Stimulated activated CD8-positive, alpha-beta memory T cell treated with anti-CD3 and anti-CD28 coated beads, Interleukin-12 subunit alpha, Interleukin-12 subunit beta, amount 100 ng/mL, for 4 hours (primary cell): Measurements from ENCODE around the gene CDO1.

Experiments
- DNase-seq: peaks from one replicate; pipeline ENCODE4 v3.0.0-alpha.2; 2020; ENCODE audit warnings: low read depth

Gene CDO1

DNA sequence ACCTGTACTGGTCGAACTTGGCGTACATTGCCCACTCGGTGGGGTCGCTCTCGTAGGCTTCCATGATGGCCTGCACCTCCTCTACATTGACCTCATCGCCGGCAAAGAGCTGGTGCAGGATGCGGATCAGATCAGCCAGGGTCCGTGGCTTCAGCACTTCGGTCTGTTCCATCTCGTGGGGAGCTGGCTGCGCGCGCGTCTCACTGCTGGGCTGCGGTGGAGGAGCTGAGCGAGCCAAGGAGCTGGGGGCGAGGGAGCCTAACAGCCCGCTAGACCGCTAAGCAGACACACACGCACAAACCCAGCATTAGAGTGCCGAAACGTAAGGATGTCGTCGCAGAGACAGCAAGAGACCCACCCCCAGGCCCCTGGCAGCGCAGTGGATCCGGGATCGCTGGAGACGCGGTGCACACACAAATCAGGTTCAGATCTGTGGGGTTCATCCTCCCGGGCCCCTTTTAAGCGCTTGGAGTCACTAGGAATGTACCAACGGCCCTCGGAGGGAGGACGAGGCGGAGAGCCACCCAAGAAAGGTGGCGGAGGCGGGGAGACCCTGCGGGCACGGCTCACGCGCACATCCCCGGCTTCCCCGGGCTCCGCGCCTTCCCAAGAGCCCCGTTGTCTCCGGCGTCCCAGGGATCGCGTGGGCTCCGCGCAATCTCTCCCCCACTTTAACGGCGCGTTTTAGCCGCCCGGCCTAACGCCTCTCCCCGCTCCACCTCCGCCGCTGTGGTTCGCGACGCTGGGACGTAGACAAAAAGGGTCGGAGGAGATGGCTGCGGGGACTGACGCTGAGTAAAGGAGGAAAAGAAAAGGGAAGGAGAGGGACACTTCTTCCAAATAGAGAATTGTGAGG lies at the start of gene CDO1:
TSS of gene CDO1 (minus strand) at position 434 of the 856 bp plus-strand sequence. CDS start at position 172, 262 bp downstream.
- DNase-seq = no peak

DNA sequence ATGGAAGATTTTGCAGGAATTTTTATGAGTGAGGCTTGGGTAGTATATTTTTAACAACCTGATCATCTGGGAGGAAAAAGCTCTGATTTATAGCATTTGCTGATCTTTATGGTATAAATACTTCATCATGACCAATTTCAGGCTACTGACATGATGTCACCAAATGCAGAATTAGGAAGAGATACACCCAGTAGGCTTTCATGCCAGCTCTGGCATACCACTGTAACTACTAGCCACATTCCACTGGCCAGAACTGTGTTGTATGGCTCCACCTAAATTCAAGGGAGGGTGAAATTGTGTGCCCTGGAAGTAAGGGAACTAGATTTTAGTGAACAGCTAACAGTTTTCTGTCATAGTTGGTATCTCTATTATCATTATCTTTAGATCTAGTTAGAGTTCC lies 42.9 kb upstream of the CDO1 start:
- no peak for DNase-seq

DNA sequence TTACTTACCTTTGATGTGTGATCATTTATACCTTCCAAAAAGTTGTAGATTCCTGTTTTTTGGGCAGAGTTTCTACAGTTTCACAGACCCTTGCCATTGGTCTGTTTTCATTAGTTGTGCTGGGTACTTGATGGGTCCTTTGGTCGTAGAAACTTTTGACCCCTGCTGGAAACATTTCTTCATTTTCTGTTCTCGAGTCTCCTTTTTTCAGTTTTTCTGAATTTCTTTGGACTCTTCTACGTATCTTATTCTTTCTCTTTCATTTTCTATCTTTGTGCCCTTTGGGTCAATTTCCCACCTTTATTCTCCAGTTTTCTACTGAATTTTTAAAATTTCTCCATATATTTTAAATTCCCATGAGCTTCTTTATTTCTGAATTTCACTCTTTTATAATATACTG lies 41.9 kb upstream of the CDO1 start:
- DNase-seq = no peak

DNA sequence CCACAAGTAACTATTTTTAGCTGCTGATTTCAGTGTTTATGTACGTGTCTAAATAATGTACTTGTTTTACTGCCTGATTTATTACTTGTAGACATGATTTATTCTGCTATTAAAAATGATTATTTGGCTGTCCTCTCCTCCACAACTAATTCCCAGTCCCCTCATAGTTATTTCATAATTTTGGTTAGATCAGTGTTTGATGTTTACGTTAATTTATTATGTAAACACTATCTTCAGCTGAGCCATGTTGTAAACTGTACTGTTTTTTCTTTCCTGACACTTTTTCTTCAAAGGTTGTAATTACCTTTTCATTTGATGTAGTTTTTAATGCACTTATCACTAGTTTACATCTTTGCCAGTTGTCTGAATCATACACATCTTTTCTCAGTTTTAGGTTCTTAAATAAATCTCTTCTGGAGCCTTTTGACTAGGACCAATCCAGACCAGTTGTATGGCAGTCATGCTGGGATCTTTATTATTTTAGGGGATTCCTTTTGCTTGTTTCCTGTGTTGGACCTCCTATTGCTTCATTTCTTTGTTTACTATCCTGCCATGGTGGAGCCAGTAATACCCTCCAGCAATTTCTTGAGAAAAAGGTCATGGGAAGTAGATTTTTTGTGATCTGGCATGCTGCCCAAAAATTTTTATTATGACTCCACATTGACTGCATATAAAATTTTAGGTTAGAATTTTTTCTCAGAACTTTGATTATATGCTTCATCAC lies 41.3 kb upstream of the CDO1 start:
- DNase-seq = no peak

DNA sequence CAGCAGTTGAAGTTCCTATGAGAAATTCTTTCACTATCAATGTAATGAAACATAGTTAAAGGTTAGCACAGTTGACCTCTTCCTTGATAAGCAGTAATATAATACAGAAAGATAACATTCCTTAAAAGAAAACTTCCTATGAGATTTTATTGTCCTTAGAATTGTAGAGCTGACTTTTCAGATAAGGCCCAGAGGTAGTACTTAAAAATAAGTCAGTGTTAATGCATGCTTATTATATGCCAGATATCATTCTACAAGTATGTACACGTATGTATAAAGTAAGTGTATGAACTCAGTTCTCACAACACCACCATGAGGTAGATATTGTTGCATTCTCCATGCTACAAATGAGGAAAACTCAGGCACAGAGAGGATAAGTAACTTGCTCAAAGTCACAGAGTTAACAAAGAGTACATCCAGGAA lies 40.6 kb upstream of the CDO1 start:
- no peak for DNase-seq

DNA sequence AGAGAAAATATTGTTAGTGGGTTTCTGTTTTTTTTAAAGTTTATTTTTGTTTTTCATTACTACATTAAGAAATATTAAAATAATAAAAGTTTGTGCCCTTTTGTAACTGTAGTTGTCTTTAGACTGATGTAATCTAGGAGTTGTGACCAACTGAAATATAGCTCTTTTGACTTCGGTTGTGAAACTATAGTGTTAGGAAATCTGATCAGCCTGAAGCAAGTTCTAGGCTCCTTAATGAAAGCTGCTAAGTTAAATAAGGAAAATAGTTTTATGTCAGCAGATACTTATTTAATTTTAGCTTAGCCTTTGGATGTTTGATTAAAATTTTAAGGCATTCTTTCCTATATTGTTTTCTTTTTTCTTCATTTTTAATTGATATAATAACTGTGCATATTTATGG lies 39.5 kb upstream of the CDO1 start:
- no peak for DNase-seq

DNA sequence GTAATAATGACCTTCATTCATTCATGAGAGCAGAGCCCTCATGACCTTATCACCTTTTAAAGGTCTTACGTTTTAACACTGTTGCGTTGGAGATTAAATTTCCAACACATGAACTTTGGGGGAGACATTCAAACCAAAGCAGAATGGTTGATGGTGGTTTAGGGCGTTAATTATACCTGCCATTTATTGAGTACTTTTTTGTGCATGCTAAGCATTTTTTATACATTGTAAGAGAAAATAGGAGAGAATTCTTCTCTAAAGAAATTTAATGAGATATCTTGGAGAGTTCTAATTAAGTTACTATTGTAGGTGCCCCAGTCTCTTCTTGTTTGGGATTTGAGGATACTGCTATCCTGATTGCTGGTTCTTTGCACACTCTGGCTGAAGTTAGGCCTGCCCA lies 37.7 kb upstream of the CDO1 start:
- DNase-seq = no peak

DNA sequence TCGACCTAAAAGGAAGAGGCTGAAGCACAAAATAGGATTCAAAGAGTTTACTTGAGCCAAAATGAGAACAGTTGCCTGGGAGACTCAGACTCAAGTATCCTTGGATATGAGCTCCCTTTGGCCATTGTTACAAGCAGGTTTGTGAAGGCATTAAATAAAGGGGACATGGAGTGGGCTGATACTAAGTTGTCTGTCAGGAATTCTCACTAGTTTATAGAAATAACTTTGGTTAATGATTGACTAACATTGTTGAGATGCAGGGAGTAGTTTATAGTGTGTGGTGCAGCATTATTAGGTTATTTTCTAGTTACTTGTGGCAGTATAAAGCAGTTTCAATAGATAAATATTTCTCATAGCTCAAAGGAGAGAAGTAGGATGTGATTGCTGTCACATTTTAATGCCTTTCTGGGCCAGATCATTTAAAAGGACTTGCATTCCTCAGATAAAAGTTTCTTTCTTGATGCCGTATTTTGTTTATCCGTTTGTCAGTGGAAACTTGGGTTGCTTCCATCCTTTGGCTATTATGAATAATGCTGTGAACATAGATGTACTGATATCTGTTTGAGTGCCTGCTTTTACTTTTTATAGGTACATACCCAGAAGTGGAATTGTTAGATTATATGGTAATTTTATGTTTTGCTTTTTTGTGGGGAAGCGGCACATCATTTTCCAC lies 34.4 kb upstream of the CDO1 start:
- DNase-seq = no peak

DNA sequence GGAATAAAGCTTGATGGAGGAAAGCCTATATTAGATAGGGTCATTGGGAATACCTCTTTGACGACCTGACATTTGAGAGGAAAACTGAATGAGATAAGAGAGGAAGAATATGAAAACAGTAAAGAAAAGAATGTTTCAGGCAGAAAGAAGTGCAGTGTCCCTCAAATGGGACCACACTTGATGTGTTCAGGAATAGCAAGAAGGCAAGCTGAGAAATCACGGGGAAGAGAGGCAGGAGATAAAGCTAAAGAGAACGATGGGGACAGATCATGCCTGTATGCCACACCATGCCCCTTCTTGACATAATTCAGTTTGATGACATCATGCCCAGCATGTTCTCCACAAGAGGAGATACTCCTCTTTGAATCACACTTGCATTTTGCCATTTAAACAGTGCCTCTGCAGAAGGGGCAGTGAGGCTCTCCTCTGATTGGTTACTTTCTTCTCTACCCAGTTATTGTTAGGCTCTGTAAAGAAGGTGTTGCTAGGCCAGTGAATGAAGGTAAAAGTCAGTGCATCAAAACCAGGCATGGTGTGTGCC lies 32.9 kb upstream of the CDO1 start:
- no peak for DNase-seq

DNA sequence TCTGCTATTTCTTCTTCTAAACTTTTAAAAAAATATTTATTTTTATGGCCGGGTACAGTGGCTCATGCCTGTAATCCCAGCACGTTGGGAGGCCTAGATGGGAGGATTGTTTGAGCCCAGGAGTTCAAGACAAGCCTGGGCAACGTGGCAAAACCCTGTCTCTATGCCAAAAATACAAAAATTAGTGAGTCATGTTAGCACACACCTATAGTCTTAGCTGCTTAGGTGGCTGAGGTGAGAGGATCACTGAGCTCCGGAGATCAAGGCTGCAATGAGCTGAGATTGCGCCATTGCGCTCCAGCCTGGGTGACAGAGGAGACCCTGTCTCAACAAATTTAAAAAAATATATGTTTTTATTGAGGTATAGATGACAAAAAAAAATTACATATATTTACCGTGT lies 30.8 kb upstream of the CDO1 start:
- no peak for DNase-seq

DNA sequence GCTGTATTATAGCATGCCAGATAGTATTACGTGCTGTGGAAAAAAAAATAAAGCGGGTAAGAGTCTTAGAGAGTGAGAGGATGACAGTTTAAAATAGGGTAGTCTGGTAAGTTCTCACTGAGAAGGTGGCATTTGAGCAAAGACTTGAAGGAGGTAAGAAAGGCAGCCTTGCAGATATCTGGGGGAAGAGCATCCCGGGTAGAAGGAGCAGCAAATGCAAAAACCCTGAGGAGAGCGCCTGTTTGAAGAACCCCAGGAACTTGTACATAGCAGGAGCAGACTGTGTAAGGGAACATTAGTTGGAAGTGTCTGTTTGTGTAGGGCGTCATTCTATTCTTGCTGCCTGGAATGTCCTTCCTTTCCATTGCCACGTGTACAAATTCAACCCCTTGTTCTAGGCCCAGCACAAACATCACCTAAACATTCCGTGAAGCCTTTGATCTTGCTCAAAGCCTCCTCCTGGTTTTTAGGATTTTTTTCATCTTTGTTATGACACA lies 27.9 kb upstream of the CDO1 start:
- DNase-seq = no peak

DNA sequence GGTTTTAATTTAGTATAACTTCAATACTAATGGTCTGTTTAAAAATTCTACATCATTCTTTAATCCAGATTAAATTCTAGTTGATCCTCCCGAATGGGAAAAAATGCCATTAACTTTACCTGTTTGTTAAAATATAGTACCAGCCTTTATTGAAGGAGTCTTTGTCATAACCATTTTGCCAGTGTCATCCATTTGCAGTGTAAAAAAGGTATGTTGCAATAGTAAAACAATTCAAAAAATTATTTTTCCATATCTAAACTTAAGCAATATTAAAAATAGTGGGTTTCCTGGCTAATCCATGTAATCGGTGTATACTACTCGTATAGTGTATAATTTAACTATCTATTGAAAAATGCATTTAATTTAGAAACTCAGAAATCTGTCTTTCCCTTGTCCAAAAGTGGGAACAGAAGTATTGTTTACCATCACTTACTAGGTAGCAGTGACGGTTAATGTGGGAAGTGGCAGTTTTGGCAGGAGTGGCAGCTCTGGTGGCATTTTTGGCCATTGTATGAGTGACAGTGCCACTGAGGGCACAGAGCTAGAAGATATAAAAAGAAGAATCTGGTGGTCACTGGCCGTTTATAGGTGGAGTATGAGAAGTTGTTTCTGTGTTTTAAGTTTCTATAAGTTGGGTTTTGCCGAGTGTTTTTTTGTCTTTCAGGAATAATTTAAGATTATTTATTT lies 27.1 kb upstream of the CDO1 start:
- no peak for DNase-seq

DNA sequence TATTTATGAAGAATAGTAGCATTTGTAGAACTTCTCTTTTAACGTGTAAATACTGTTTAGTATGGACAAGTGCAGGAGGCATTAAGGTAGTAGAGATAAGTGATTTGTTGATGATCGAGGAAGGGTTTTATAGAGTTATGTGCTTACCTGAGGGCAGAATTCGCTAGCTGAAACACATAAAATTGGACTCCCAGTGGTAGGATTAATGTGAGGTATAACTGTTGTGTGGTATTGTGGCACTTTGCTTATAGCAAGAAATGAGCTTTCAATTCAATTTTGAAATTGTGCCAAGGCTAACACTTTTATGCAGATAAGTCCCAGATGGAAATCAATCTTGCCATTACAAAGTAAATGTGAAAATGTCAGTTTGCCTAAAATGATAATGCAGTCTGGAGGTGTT lies 26.5 kb upstream of the CDO1 start:
- DNase-seq = no peak

DNA sequence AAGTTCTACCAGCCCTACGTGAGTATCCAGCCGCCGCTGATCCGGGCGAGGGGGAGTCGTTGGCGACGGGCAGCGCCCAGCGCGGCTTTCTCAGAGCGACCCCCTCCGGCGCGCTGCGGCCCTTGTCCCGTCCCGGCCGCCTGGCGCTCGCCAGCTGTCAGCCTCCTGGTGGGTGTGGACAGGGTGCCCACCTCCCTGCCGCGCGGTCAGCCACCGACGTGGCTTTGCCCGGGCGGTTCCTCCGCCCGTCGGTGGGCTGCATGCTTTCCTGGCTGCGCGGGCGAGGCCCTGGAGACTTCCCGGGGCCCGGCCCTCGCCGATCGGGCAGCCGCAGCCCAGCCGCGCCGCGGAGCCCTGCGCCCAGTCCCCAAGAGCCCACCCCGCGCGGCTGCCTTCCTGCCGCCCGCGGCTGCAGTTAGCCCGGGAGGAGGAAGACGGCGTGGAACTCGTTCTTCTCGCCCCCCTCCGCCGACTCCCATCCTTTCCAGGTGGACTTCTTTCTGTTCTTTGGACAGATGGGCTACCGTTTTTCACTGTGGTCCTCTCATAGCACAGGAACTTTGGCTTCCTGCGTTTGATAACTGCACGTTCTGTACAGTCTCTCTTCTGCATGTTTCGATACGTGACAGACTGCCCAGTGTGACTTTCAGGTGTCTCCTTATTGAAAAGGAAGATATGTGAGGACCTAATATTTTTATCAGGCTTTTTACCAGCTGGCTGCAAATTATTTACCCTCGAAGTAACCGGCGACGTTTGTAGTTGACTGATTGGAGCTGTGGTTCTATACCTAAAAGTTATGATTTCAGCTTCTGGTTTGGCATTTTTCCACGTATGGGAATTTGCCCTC lies 25.9 kb upstream of the CDO1 start:
- no peak for DNase-seq

DNA sequence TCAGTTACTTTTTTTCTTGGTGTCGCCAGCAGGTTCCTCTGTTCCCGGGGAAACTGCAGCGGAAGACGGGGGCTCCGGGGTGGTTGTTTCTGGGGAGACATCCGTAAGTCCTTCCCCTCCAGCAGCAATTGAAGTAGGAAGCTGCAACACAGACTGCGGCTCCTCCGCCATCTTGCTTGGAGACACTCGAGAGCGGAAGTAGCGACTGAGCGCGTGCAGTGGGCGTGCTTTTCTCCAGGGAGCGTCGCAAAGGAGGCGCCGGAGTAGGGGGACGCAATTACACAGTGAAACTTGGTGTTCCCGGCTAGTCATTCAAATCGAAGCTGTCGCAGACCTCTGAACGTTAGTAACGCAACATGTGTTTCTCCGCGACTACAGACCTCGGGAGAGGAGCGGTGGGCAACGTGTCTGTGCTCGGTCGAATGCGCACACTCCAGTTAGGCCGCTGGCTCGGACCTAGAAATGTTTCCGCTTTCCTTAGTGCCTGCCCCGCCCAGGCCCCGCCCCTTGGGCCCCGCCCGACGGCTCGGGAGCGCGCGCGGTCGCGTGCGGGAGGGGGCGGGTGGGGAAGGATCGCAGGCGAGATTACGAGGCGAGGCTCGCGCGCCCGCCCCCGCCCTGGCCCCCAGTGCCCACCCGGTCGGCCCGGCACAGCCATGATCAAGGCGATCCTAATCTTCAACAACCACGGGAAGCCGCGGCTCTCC lies 25.1 kb upstream of the CDO1 start, which contains the start of the genes AP3S1 and ATG12:
TSS of gene AP3S1 (plus strand) at position 554 of the 707 bp plus-strand sequence. CDS start at position 657, 103 bp downstream.
TSS of gene ATG12 (minus strand) at position 184 of the 707 bp plus-strand sequence. CDS start at position 171, 13 bp downstream.
- DNase-seq = peak; percentile 87

DNA sequence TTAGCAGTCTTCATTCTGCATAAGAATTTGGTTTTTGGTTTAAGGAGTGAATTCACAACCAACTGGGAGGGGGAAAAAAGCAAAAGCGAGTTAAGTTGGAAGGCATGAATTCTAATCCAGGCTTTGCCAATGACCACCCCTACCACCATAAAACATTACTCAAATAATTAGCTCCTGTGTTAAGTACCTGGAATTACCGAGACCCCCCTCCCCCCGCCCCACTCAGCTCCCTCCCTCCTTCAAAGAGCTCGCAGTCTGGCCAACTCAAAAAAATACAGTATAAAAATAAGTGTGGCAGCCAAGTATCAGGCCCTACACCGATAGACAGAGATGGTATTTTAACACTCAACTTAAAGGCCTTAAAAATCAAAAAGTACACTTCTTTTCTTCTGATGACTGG lies 24.4 kb upstream of the CDO1 start:
- no peak for DNase-seq

DNA sequence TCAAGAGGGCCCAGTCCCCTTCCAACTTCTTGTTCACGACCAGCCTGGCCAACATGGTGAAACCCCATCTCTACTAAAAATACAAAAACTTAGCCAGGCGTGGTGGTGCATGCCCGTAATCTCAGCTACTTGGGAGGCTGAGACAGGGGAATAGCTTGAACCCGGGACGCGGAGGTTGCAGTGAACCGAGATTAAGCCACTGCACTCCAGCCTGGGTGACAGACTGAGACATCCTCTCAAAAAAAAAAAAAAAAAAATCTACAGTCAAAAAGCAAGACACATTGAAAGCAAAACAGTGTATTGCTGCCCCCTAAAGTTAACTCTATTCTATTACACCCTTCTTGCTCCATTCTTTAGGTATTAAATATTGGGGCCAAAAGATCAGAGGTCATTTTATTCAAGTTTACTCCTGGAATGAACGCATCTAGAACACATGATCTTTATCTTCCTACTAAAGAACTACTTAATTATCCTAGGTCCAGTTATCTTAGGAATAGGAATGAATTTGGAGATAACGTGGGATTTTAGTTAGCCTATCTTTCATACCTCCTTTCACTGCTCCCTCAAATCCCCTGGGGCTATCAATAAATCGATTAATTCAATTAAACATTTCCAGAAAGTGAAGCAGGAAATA lies 22.5 kb upstream of the CDO1 start:
- DNase-seq = no peak

DNA sequence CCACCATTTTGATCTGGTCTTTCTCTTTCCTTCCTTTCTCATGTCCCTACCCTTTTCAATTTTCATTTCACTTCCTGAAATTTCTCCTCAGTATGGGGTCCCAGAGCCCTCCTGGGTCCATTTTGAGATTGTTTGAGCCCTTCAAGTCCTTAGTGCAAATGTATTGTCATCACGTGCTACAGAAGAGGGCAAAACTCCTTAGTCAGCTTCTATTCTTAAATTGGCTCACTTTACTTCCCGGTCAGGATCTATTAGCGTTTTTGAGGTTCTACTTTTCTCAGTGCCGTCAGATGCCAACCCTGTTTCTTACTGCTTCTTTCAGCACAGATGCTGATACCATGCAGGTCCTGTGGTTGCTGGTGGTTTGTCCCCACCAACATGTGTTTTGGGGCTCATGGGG lies 19.0 kb upstream of the CDO1 start:
- no peak for DNase-seq

DNA sequence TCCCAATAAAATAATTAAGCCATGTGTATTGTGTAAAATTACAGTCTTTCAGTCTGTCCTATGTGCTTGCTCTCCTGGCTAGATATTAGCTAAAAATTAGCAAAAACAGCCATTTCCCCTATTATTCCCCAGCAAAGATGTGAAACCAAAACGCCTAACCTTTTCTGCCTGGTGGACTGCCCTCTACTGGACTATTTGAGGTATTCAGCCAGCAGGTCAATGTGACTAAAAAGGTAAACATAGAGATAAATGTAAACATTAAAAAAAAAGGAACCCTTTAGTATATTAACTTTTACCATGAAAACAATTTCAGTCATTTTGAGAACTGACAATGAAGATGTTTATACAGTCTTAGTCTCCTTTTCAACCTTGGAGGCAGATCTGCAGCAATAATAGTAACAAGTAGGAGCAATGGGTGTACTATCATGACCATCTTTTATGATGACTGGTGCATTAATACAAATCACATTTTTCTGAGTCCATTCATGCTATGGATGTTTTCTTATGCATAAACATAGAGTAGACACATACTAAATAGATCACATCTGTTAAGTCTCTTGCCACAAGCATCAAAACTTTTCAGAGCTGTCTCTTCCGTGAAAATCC lies 14.8 kb upstream of the CDO1 start:
- no peak for DNase-seq
